ENCODE data around the gene CCDC61.

The CCDC61 gene

GRCh38 chr19:45973553-45974338, 21.5 kb upstream of the CCDC61 start, which contains the start of gene NOVA2:
TSS of gene NOVA2 (minus strand) at chr19:45973865. CDS start at chr19:45973351, 514 bp downstream.
- no peak for ATAC-seq (ENCODE audit: insufficient read depth, low read depth)
- H3K27ac ChIP-seq (ENCODE audit: low read length), result no peak within 1 kb of the TSS
- peaks cover 13% of the 10 kb centered on the region for H3K27me3 ChIP-seq (ENCODE audit: insufficient read depth, low read length, poor library complexity)
- H3K4me3 ChIP-seq (ENCODE audit: low read depth in 1 of 2, low read length in 2 of 2), result no peak within 1 kb of the TSS
- no peaks in the 10 kb centered on the region for H3K79me2 ChIP-seq (ENCODE audit: insufficient read depth, low read length)
- H3K36me3 ChIP-seq (ENCODE audit: insufficient read depth, low read length), result no peaks in the 10 kb centered on the region
- H3K9me3 ChIP-seq (ENCODE audit: insufficient read depth, low read length, severe bottlenecking), result no peaks in the 10 kb centered on the region
- H2AFZ ChIP-seq (ENCODE audit: low read depth, low read length), result no peak within 1 kb of the TSS
- H3K4me1 ChIP-seq (ENCODE audit: insufficient read depth, low read length), result no peaks in the 10 kb centered on the region
- TF ChIP-seq EZH2 (IDR thresholded peaks at IDR 0.05; ENCODE audit: borderline replicate concordance, low read depth, low read length, severe bottlenecking) (no peak), CTCF (IDR thresholded peaks at IDR 0.05; ENCODE audit: borderline replicate concordance, extremely low read depth, low read length, poor library complexity, severe bottlenecking) (no peak)
- peaks cover 5% of the 10 kb centered on the region; the same call in 1 of the 2 replicates for H4K20me1 ChIP-seq (ENCODE audit: insufficient read depth, low read length)
- no peak within 1 kb of the TSS for H3K9ac ChIP-seq (ENCODE audit: low read depth, low read length)
- peak; percentile 19 for DNase-seq
- H3K4me2 ChIP-seq (ENCODE audit: insufficient read depth, low read length), result no peak within 1 kb of the TSS

GRCh38 chr19:45975306-45976070, 19.8 kb upstream of the CCDC61 start:
- Histone ChIP-seq H3K27me3 (ENCODE audit: insufficient read depth, low read length, poor library complexity) (peaks cover 13% of the 10 kb centered on the region), H3K9ac (ENCODE audit: low read depth, low read length) (no peak overlapping the region), H3K4me2 (ENCODE audit: insufficient read depth, low read length) (no peak overlapping the region), H3K79me2 (ENCODE audit: insufficient read depth, low read length) (no peaks in the 10 kb centered on the region), H3K4me1 (ENCODE audit: insufficient read depth, low read length) (no peaks in the 10 kb centered on the region), H3K9me3 (ENCODE audit: insufficient read depth, low read length, severe bottlenecking) (no peaks in the 10 kb centered on the region), H3K36me3 (ENCODE audit: insufficient read depth, low read length) (no peaks in the 10 kb centered on the region), H3K4me3 (ENCODE audit: low read depth in 1 of 2, low read length in 2 of 2) (no peak overlapping the region), H3K27ac (ENCODE audit: low read length) (no peak overlapping the region), H4K20me1 (ENCODE audit: insufficient read depth, low read length) (peaks cover 5% of the 10 kb centered on the region; the same call in 1 of the 2 replicates), H2AFZ (ENCODE audit: low read depth, low read length) (no peak overlapping the region)
- TF ChIP-seq CTCF (IDR thresholded peaks at IDR 0.05; ENCODE audit: borderline replicate concordance, extremely low read depth, low read length, poor library complexity, severe bottlenecking) (no peak), EZH2 (IDR thresholded peaks at IDR 0.05; ENCODE audit: borderline replicate concordance, low read depth, low read length, severe bottlenecking) (no peak)
- ATAC-seq (ENCODE audit: insufficient read depth, low read depth) (no peak), DNase-seq (no peak)

- ATAC-seq (ENCODE audit: insufficient read depth, low read depth) (no peak), DNase-seq (no peak)
- Histone ChIP-seq H3K36me3 (ENCODE audit: insufficient read depth, low read length) (no peaks in the 10 kb centered on the region), H3K79me2 (ENCODE audit: insufficient read depth, low read length) (no peaks in the 10 kb centered on the region), H3K4me2 (ENCODE audit: insufficient read depth, low read length) (no peak overlapping the region), H4K20me1 (ENCODE audit: insufficient read depth, low read length) (peaks cover 1% of the 10 kb centered on the region; the same call in 1 of the 2 replicates), H3K27me3 (ENCODE audit: insufficient read depth, low read length, poor library complexity) (peaks cover 12% of the 10 kb centered on the region), H3K27ac (ENCODE audit: low read length) (no peak overlapping the region), H3K4me1 (ENCODE audit: insufficient read depth, low read length) (no peaks in the 10 kb centered on the region), H3K9ac (ENCODE audit: low read depth, low read length) (no peak overlapping the region), H2AFZ (ENCODE audit: low read depth, low read length) (no peak overlapping the region), H3K9me3 (ENCODE audit: insufficient read depth, low read length, severe bottlenecking) (no peaks in the 10 kb centered on the region), H3K4me3 (ENCODE audit: low read depth in 1 of 2, low read length in 2 of 2) (no peak overlapping the region)
- no peak for TF ChIP-seq EZH2 (IDR thresholded peaks at IDR 0.05; ENCODE audit: borderline replicate concordance, low read depth, low read length, severe bottlenecking)
These were observed 19.1 kb upstream of the CCDC61 start for GRCh38 chr19:45976178-45976577.

- H3K9me3 ChIP-seq (ENCODE audit: insufficient read depth, low read length, severe bottlenecking), result no peaks in the 10 kb centered on the region
- no peak for ATAC-seq (ENCODE audit: insufficient read depth, low read depth)
- no peaks in the 10 kb centered on the region for H4K20me1 ChIP-seq (ENCODE audit: insufficient read depth, low read length)
These were observed 17.1 kb upstream of the CCDC61 start for GRCh38 chr19:45978156-45978555.

More at GRCh38 chr19:45978156-45978555, 17.1 kb upstream of the CCDC61 start:
- Histone ChIP-seq H3K9ac (ENCODE audit: low read depth, low read length) (no peak overlapping the region), H3K27me3 (ENCODE audit: insufficient read depth, low read length, poor library complexity) (no peaks in the 10 kb centered on the region), H2AFZ (ENCODE audit: low read depth, low read length) (no peak overlapping the region), H3K4me2 (ENCODE audit: insufficient read depth, low read length) (no peak overlapping the region), H3K79me2 (ENCODE audit: insufficient read depth, low read length) (no peaks in the 10 kb centered on the region), H3K27ac (ENCODE audit: low read length) (no peak overlapping the region), H3K36me3 (ENCODE audit: insufficient read depth, low read length) (no peaks in the 10 kb centered on the region), H3K4me3 (ENCODE audit: low read depth in 1 of 2, low read length in 2 of 2) (no peak overlapping the region), H3K4me1 (ENCODE audit: insufficient read depth, low read length) (no peaks in the 10 kb centered on the region)
- TF ChIP-seq EZH2 (IDR thresholded peaks at IDR 0.05; ENCODE audit: borderline replicate concordance, low read depth, low read length, severe bottlenecking) (no peak), CTCF (IDR thresholded peaks at IDR 0.05; ENCODE audit: borderline replicate concordance, extremely low read depth, low read length, poor library complexity, severe bottlenecking) (no peak)
- DNase-seq, result no peak
